Measurements from ENCODE around the gene PHF21A. TPM values are rescaled to one million over a fixed set of nuclear protein-coding genes. Genes with fewer than 3 reads are reported as not detected.

PHF21A gene
- 18.2 and 21.9 TPM in 2 replicates for total RNA-seq

GRCh38 chr11:46121301-46121723 is at the start of gene PHF21A:
TSS of gene PHF21A (minus strand) at chr11:46121454. CDS start at chr11:46084219, 37,235 bp downstream.

GRCh38 chr11:45922425-45923082 is 198.7 kb downstream of the PHF21A start, which contains the start of gene LARGE2:
TSS of gene LARGE2 (plus strand) at chr11:45922656. CDS start at chr11:45922883, 227 bp downstream.

GRCh38 chr11:45917623-45918330 is 203.5 kb downstream of the PHF21A start, which contains the start of gene PEX16:
TSS of gene PEX16 (minus strand) at chr11:45917877. CDS start at chr11:45917811, 66 bp downstream.

GRCh38 chr11:45906965-45907611 is 214.2 kb downstream of the PHF21A start, which contains the start of gene FREY1:
TSS of gene FREY1 (minus strand) at chr11:45907271. CDS start at chr11:45907245, 26 bp downstream.

GRCh38 chr11:45885274-45885920 is 235.9 kb downstream of the PHF21A start, which contains the start of gene MAPK8IP1:
TSS of gene MAPK8IP1 (plus strand) at chr11:45885651. CDS start at chr11:45885821, 170 bp downstream.

Other genes with a start within 250 kb of the PHF21A start
- 5.8 and 6.5 TPM in 2 replicates for gene MAPK8IP1, start 235.8 kb downstream of the PHF21A start, total RNA-seq
- gene FREY1, start 214.2 kb downstream of the PHF21A start, total RNA-seq = 1.5 and 1.6 TPM in 2 replicates
- gene PEX16, start 203.6 kb downstream of the PHF21A start, total RNA-seq = 16.4 and 21.6 TPM in 2 replicates
- not detected in 2 replicates for gene LARGE2, start 198.8 kb downstream of the PHF21A start, total RNA-seq
- 45.2 and 45.6 TPM in 2 replicates for gene CREB3L1, start 156.2 kb upstream of the PHF21A start, total RNA-seq
- gene DGKZ, start 226.0 kb upstream of the PHF21A start, total RNA-seq = 36.6 and 43.2 TPM in 2 replicates

All from smooth muscle cell of the pulmonary artery (primary cell).